ENCODE results near the gene ATF7IP.
A peak's percentile ranks its signal among the peaks of the same experiment; 100 is the strongest.
"Not testable (repeated sequence)": the region's sequence is repeated elsewhere in the genome, so short reads cannot be mapped to it uniquely, and the experiment has no call there.

Gene ATF7IP

GRCh38 chr12:14365294-14366208 lies at the start of gene ATF7IP:
Gene ATF7IP (plus strand): TSS chr12:14365682. CDS start chr12:14423916, 58,234 bp downstream.
- peak; percentile 97 for DNase-seq (ENCODE audit: low spot score)

GRCh38 chr12:14317362-14318146 lies 47.9 kb upstream of the ATF7IP start:
- DNase-seq (ENCODE audit: low spot score), result no peak

- DNase-seq (ENCODE audit: low spot score), result not testable (repeated sequence)
Measured at GRCh38 chr12:14319704-14320427, 45.6 kb upstream of the ATF7IP start.

GRCh38 chr12:14322403-14322802 lies 43.1 kb upstream of the ATF7IP start:
- no peak for DNase-seq (ENCODE audit: low spot score)

GRCh38 chr12:14325716-14326343 lies 39.7 kb upstream of the ATF7IP start:
- DNase-seq (ENCODE audit: low spot score), result no peak

GRCh38 chr12:14326699-14327098 lies 38.8 kb upstream of the ATF7IP start:
- no peak for DNase-seq (ENCODE audit: low spot score)

- no peak for DNase-seq (ENCODE audit: low spot score)
Measured at GRCh38 chr12:14327711-14328110, 37.8 kb upstream of the ATF7IP start.

- DNase-seq (ENCODE audit: low spot score), result no peak
Measured at GRCh38 chr12:14332482-14332881, 33.0 kb upstream of the ATF7IP start.

- no peak for DNase-seq (ENCODE audit: low spot score)
Measured at GRCh38 chr12:14340371-14340770, 25.1 kb upstream of the ATF7IP start.

- DNase-seq (ENCODE audit: low spot score), result not testable (repeated sequence)
Measured at GRCh38 chr12:14351524-14351923, 14.0 kb upstream of the ATF7IP start.

GRCh38 chr12:14352066-14352465 lies 13.4 kb upstream of the ATF7IP start:
- DNase-seq (ENCODE audit: low spot score), result not testable (repeated sequence)

- DNase-seq (ENCODE audit: low spot score), result not testable (repeated sequence)
Measured at GRCh38 chr12:14354665-14355064, 10.8 kb upstream of the ATF7IP start.

GRCh38 chr12:14356147-14356546 lies 9.3 kb upstream of the ATF7IP start:
- DNase-seq (ENCODE audit: low spot score), result no peak

- DNase-seq (ENCODE audit: low spot score), result no peak
Measured at GRCh38 chr12:14357486-14357885, 8.0 kb upstream of the ATF7IP start.

- no peak for DNase-seq (ENCODE audit: low spot score)
Measured at GRCh38 chr12:14362352-14362751, 3.1 kb upstream of the ATF7IP start.

- no peak for DNase-seq (ENCODE audit: low spot score)
Measured at GRCh38 chr12:14364583-14365271, 755 bp upstream of the ATF7IP start.

- DNase-seq (ENCODE audit: low spot score), result no peak
Measured at GRCh38 chr12:14366209-14367039, 942 bp downstream of the ATF7IP start.

GRCh38 chr12:14367040-14367661 lies 1.7 kb downstream of the ATF7IP start:
- DNase-seq (ENCODE audit: low spot score), result peak; percentile 67

GRCh38 chr12:14369311-14369710 lies 3.8 kb downstream of the ATF7IP start:
- DNase-seq (ENCODE audit: low spot score), result no peak

GRCh38 chr12:14373217-14373616 lies 7.7 kb downstream of the ATF7IP start:
- no peak for DNase-seq (ENCODE audit: low spot score)

All from CD4-positive, alpha-beta T cell treated with Interleukin-15 for 4 hours (primary cell).